AML-193 (cell line): ENCODE data around the gene AIFM1.
"Not testable (repeated sequence)": the region's sequence is repeated elsewhere in the genome, so short reads cannot be mapped to it uniquely, and the experiment has no call there.

Experiments used
- DNase-seq, 2 experiments: peaks; one replicate each; lab custom pipeline; 2025; lab: John Stamatoyannopoulos, UW

AIFM1 gene

GRCh38 chrX:130119312-130119898 lies 46.2 kb downstream of the AIFM1 start:
- no peak for DNase-seq

GRCh38 chrX:130118441-130119311 lies 47.0 kb downstream of the AIFM1 start:
- no peak for DNase-seq

DNA sequence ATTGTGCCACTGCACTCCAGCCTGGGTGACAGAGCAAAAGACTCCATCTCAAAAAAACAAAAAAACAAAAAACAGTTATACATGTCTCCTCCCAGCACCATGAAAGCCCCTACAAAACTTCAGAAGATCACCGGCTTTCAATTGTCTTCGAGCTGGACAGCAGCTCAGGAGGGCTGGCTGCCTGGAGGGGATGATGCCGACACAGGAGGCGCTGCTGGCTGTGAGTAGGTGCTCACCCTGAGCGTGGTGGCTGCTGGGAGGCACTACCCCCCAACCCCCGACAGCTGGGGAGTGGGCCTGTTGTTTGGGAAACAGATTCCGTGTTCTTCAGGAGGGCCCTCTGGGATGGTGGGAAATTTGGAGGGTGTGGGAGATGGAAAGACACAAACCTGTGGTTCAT lies 48.5 kb downstream of the AIFM1 start:
- no peak for DNase-seq

GRCh38 chrX:130115119-130115885 lies 50.3 kb downstream of the AIFM1 start:
- DNase-seq, result not testable (repeated sequence)

- no peak for DNase-seq
These were observed 51.5 kb downstream of the AIFM1 start for GRCh38 chrX:130114141-130114588.

- no peak for DNase-seq
These were observed 54.2 kb downstream of the AIFM1 start for GRCh38 chrX:130111220-130112154.

GRCh38 chrX:130110379-130111219 lies 55.0 kb downstream of the AIFM1 start, which contains the start of gene ELF4:
TSS of gene ELF4 (minus strand) at chrX:130110497. CDS start at chrX:130081330, 29,167 bp downstream.
- peak; percentile 20 to 48 for DNase-seq

DNA sequence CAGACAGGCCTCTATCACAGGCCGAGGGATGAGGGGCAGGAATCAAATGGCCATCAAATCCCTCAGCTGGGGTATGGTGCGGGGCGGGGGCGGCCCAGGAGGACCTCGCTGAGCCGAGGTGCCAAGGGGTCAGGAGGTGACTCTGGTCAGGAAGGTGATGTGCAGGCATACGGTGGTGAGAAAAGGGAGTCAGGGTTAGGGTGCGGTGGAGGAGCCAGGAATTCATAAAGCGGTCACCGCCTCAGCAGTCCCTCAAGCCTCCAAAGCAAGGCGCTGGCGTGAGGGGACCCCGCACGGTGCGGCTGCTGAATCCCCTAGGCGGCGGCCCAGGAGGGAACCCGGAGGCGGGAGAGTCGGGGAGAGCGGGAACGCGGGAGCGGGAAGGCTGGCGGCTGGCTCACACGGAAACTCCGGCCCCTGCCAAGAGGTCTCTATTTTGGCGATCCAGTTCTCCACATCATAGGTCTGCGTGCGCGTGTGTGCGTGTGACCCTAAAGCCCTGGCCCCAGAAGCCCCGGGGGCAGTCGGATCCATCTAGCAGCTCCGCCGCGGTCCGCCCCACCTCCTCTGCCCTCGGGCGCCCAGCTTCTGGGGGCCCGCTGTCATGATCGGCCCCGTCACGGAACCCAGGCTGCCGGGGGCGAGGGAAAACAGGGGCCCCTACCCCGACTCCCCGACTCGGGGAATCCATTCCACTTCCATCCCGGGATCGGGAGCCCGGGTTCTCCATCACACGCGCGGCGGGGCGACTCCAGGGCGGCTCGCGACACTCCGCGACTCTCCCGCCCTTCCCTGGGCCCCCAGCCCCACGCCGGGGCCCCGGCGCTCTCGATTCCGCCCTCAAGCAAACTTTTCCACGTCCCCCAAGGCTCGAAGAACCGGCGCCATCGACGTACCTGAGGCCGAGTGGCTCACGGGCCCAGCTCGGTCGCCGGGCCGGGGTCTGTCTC lies 55.9 kb downstream of the AIFM1 start:
- no peak for DNase-seq

DNA sequence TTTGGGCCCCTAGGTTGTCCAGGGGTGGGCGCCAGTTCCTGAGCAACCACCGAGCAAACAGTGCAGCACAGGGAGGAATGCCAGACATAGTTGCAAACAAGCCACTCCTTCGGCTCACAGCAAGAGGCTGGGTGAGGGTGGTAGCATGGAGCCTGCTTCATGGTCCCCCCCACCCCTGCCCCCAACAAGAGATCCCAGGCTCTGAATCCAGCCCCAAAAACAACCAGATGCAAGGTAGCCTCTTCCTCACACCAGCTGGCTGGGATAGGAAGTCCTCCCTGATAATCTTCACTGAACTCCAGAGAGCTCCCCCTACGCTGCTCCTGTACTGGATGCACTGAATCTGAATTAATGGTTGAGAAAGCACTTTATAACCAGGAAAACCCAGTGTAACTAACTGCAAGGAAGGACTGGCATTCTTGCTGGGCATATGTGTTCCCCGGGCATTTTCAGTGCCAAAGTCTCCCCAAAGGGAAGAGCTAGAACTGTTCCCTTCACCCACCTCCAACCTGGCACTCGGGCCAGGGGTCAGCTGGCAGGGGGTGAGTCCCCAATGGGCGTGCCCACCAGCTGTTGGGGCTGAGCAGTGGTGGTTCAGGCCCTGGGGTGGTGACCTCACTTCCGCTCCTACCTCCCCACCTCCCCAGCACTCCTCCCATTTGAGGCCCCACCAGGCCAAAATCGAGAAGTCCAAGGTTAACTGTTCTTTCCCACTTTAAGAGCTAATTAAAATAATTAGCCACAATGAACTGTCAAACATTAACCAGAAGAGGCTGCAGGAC lies 56.8 kb downstream of the AIFM1 start:
- DNase-seq, result peak; percentile 21 to 32

DNA sequence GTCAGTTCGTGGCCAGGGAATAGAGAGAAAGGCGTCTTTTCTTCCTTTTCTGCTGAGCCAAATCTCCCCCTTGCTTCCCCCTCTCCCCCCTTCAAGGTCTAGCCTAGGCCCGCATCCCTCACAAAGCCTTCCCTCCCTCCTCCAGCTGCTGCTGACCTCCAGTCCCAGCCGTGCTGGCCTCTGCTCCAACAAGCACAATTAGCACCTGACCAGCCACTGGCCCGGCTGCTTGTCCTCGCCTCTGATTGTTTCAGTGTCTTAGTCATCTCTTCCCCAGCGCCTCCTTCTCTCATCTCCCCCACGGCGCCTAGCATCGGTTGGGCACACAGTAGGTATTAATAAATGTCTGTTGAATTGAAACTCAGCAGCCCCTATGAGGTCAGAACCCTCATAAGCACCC lies 59.6 kb downstream of the AIFM1 start:
- DNase-seq, result no peak

DNA sequence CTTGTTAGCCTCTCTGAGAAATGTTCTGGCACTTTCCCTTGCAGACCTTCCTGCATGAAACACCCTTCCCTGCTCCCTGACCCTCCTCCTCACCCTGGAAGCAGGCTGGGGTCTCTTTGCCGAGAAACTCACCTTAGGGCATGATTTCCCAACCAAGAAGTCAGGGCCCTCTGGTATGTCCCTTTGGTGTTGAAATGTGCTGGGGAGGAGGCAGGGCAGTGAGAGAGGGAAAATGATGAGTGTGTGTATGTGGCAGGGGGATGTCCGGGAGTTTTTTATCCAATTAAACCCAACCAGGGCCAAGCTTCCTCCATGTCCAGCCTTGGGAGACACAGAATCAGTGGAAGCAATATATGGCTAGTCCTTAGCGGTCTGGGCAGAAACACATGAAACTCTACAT lies 60.4 kb downstream of the AIFM1 start:
- DNase-seq, result no peak

DNA sequence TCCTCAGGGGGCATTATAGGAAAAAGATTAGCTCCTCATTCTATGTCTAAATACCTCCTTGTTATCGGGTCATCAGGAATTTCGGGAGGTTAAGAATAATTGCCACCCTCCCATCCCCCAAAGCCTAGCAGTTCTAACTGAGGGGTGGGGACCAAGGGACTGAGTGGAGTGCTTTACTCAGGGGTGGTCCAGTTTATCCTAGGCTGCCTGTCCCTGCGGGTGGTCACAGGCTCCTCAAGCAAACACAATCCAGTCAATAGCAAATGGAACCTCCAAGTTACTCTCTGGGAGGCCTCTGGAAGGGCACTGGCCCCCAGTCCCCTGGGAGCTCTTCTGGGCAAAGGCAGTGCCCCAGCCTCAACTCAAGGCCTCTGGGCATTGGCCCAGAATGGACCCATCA lies 62.0 kb downstream of the AIFM1 start:
- DNase-seq, result no peak

- no peak for DNase-seq
These were observed 65.5 kb downstream of the AIFM1 start for GRCh38 chrX:130100180-130100579.

- no peak for DNase-seq
These were observed 67.5 kb downstream of the AIFM1 start for GRCh38 chrX:130098210-130098552.

- no peak for DNase-seq
These were observed 68.0 kb downstream of the AIFM1 start for GRCh38 chrX:130097507-130098209.

DNA sequence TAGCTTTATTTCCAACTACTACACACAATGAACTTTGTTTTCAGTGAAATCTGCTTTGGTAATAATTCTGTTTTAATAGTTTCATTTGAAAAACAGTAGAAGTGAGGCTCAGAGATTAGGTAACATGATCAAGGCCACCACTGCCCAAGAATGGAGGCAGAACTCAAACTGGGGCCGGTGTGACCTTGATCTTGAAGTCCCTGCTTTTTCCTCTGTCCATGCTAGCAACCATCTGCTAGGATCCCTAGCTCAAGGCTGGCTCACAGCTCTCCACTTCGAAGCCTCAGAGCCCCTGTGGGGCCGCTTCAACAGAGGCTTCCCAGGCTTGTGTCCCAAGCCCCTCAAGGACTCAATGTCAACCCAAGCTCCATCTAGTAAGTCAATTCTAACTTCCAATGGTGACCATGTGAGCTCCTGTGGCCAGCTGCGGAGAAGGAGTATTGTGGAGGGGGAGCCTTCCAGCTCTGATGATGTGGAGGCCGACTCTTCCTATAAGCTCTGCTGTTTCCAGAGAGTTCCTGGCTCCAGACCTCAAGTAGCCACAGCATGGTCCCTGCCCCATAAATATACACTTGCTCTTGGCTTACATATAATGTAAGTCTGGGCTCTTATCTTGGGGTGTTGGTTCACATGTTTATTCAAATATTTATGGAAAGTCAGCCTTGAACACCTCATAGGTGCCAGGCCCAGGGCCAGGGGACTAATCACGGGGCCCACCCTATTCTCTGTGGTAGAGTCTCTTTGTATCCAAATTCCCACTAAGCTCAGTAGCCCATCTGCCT lies 70.2 kb downstream of the AIFM1 start:
- no peak for DNase-seq

DNA sequence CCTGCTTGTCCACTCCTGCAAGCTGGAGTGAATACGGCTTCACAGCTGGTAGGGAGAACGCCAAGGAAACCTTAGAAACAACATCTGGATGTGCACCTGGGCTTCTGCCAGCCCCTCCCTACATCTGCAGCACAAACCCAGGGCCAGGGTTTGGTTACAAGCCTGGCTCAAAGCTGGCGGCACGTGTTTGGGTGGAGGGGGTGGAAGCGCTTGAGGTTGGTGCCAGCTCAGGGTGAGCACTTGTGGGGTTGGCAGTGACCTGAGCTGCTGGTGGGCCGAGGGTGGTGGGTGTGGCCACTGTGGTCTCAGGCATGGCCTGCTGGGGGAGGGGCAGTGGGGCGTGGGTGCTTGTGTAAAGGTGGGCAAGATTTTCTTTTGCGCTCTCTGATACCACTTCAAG lies 70.9 kb downstream of the AIFM1 start:
- DNase-seq, result no peak
